H1 (cell line): ENCODE measurements around the gene ZSCAN22.

Source experiments
- ASH2L ChIP-seq: fragments of 200-600, 300-600 bp; sonication (generic); IDR thresholded peaks from one replicate; pipeline ENCODE4 v1.7.1; 2017; ENCODE audit warnings: low read length
- EP300 ChIP-seq, 2 experiments: IDR thresholded peaks; 1 replicate in 1 of 2; 2 replicates in 1 of 2; pipeline ENCODE4 v1.6.1; 2011 to 2012; ENCODE audit warnings: low read depth in 2 of 2, low read length in 2 of 2, mild to moderate bottlenecking in 2 of 2, borderline replicate concordance in 1 of 2, inconsistent platforms in 1 of 2, moderate library complexity in 1 of 2
- EZH2 ChIP-seq: fragments of 200-600 bp; sonication (generic); IDR thresholded peaks from 2 replicates; pipeline ENCODE4 v1.7.1; 2012; ENCODE audit warnings: low read depth, mild to moderate bottlenecking, moderate library complexity, low read length, inconsistent platforms; ENCODE audit not compliant: severe bottlenecking
- POLR2A ChIP-seq, 2 experiments: IDR thresholded peaks; 1 replicate in 1 of 2; 2 replicates in 1 of 2; pipeline ENCODE4 v1.6.1; 2011; ENCODE audit warnings: low read depth in 2 of 2, low read length in 2 of 2, mild to moderate bottlenecking in 2 of 2; ENCODE audit errors: control extremely low read depth in 1 of 2
- POLR2AphosphoS5 ChIP-seq: IDR thresholded peaks from 2 replicates; pipeline ENCODE4 v1.6.1; 2011; ENCODE audit warnings: low read depth, low read length
- RAD21 ChIP-seq, 2 experiments: IDR thresholded peaks in 1 of 2; conservative IDR thresholded peaks in 1 of 2; 2 replicates each; pipeline ENCODE4 v1.6.1; 2011; ENCODE audit warnings: low read depth in 2 of 2, low read length in 2 of 2, improper control_type of control experiment in 1 of 2, inconsistent platforms in 1 of 2, mild to moderate bottlenecking in 1 of 2, moderate library complexity in 1 of 2
- RBBP5 ChIP-seq: IDR thresholded peaks from 2 replicates; pipeline ENCODE4 v1.7.1; 2012; ENCODE audit warnings: low read depth, mild to moderate bottlenecking, inconsistent platforms, low read length, moderate library complexity, borderline replicate concordance
- RNF2 ChIP-seq: fragments of 200-900, 300-1000 bp; sonication (generic); IDR thresholded peaks from 2 replicates; pipeline ENCODE4 v1.7.1; 2016; ENCODE audit warnings: borderline replicate concordance, low read depth, mild to moderate bottlenecking, antibody characterized with exemption, low read length; ENCODE audit not compliant: poor library complexity, severe bottlenecking; ENCODE audit errors: missing control alignments
- TAF1 ChIP-seq: IDR thresholded peaks from 2 replicates; pipeline ENCODE4 v1.6.1; 2011; ENCODE audit warnings: mild to moderate bottlenecking, low read depth, low read length
- TF ChIP-seq, protein P1 (sequence below), 3 experiments: IDR thresholded peaks; 1 replicate in 2 of 3; 2 replicates in 1 of 3; pipeline versions ENCODE4 v1.5.1 to v1.6.1; 2011; ENCODE audit warnings: low read length in 3 of 3, mild to moderate bottlenecking in 3 of 3, inconsistent platforms in 2 of 3, low read depth in 1 of 3, moderate library complexity in 1 of 3; ENCODE audit not compliant: insufficient read depth in 1 of 3; ENCODE audit errors: control extremely low read depth in 1 of 3
- TF ChIP-seq, protein P2 (sequence below): IDR thresholded peaks from 2 replicates; pipeline ENCODE4 v1.6.1; 2011; ENCODE audit warnings: low read depth, mild to moderate bottlenecking, low read length; ENCODE audit not compliant: insufficient read depth
- TF ChIP-seq, protein P3 (sequence below): IDR thresholded peaks from 2 replicates; pipeline ENCODE4 v1.6.1; 2012; ENCODE audit warnings: inconsistent platforms

DNA sequence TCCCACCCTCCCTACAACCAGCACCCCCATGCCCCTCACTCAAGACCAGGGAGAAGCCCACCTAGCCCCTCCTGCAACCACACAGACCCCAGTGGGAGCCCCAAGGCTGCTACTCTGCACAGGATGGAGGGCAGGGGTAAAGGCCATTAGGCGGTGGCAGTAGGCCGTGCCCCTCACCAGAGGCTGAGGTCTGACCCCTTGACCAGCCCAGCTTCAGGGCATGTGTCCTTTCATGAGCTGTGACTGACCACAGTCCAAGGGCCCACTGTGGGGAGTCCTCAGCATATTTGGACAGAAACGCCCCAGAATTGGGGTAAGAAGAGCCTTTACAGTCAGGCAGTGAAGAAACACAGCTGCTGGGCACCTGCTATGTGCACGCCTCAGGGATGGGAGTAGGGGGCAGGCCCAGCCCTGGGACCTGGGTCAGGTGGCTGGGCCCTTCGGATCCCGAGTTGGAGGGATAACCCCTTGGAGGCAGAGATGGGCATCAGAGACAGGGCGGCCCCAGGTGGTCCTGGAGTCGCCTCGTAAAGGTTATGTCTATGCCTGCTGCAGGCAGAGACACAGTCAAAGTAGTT is 58.6 kb downstream of the ZSCAN22 start:
- TF ChIP-seq, protein P1, sequence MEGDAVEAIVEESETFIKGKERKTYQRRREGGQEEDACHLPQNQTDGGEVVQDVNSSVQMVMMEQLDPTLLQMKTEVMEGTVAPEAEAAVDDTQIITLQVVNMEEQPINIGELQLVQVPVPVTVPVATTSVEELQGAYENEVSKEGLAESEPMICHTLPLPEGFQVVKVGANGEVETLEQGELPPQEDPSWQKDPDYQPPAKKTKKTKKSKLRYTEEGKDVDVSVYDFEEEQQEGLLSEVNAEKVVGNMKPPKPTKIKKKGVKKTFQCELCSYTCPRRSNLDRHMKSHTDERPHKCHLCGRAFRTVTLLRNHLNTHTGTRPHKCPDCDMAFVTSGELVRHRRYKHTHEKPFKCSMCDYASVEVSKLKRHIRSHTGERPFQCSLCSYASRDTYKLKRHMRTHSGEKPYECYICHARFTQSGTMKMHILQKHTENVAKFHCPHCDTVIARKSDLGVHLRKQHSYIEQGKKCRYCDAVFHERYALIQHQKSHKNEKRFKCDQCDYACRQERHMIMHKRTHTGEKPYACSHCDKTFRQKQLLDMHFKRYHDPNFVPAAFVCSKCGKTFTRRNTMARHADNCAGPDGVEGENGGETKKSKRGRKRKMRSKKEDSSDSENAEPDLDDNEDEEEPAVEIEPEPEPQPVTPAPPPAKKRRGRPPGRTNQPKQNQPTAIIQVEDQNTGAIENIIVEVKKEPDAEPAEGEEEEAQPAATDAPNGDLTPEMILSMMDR (IDR thresholded peaks at IDR 0.05; ENCODE audit: control extremely low read depth in 1 of 3, insufficient read depth in 1 of 3, low read depth in 1 of 3, low read length in 3 of 3), result no peak
- TF ChIP-seq ASH2L, result no peak
- no peak for TF ChIP-seq POLR2A (IDR thresholded peaks at IDR 0.05; ENCODE audit: control extremely low read depth in 1 of 2, low read depth in 2 of 2, low read length in 2 of 2)
- TF ChIP-seq POLR2AphosphoS5, result no peak
- TF ChIP-seq EP300 (IDR thresholded peaks at IDR 0.05; ENCODE audit: borderline replicate concordance in 1 of 2, low read depth in 2 of 2, low read length in 2 of 2), result no peak
- TF ChIP-seq RNF2, result no peak
- TF ChIP-seq, protein P2, sequence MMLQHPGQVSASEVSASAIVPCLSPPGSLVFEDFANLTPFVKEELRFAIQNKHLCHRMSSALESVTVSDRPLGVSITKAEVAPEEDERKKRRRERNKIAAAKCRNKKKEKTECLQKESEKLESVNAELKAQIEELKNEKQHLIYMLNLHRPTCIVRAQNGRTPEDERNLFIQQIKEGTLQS, result no peak
- TF ChIP-seq, protein P3, sequence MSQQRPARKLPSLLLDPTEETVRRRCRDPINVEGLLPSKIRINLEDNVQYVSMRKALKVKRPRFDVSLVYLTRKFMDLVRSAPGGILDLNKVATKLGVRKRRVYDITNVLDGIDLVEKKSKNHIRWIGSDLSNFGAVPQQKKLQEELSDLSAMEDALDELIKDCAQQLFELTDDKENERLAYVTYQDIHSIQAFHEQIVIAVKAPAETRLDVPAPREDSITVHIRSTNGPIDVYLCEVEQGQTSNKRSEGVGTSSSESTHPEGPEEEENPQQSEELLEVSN, result no peak
- TF ChIP-seq RBBP5, result no peak
- TF ChIP-seq RAD21 (IDR thresholded peaks at IDR 0.05 in 1 of 2, conservative IDR thresholded peaks at IDR 0.05 in 1 of 2; ENCODE audit: low read depth in 2 of 2, low read length in 2 of 2), result no peak
- TF ChIP-seq TAF1, result no peak
- no peak for TF ChIP-seq EZH2
